Nephron progenitor cell (in vitro differentiated cells): Measurements from ENCODE around the gene SIVA1.

Source experiments
- DNase-seq: peaks from one replicate; pipeline ENCODE4 v3.0.0; 2021
- H3K27ac Mint-ChIP-seq: 2 replicates; pipeline ENCODE4 v1.8.0; 2021; ENCODE audit warnings: mild to moderate bottlenecking, moderate library complexity, mixed read lengths
- H3K27me3 Mint-ChIP-seq: 2 replicates; pipeline ENCODE4 v1.8.0; 2021; ENCODE audit warnings: mild to moderate bottlenecking, low read depth, mixed read lengths; ENCODE audit not compliant: poor library complexity
- H3K36me3 Mint-ChIP-seq: 2 replicates; pipeline ENCODE4 v1.8.0; 2021; ENCODE audit warnings: low read depth, mixed read lengths
- H3K4me1 Mint-ChIP-seq: 2 replicates; pipeline ENCODE4 v1.8.0; 2021; ENCODE audit warnings: mixed read lengths
- H3K4me3 Mint-ChIP-seq: 2 replicates; pipeline ENCODE4 v1.8.0; 2021; ENCODE audit warnings: mild to moderate bottlenecking, moderate library complexity, mixed read lengths
- H3K9me3 Mint-ChIP-seq: 2 replicates; pipeline ENCODE4 v1.8.0; 2021; ENCODE audit warnings: mild to moderate bottlenecking, moderate library complexity, mixed read lengths
- CTCF ChIP-seq: fragments of 200-600 bp; sonication (generic); IDR thresholded peaks from 2 replicates; pipeline ENCODE4 v1.5.0; 2021; ENCODE audit warnings: antibody characterized with exemption

Gene SIVA1

DNA sequence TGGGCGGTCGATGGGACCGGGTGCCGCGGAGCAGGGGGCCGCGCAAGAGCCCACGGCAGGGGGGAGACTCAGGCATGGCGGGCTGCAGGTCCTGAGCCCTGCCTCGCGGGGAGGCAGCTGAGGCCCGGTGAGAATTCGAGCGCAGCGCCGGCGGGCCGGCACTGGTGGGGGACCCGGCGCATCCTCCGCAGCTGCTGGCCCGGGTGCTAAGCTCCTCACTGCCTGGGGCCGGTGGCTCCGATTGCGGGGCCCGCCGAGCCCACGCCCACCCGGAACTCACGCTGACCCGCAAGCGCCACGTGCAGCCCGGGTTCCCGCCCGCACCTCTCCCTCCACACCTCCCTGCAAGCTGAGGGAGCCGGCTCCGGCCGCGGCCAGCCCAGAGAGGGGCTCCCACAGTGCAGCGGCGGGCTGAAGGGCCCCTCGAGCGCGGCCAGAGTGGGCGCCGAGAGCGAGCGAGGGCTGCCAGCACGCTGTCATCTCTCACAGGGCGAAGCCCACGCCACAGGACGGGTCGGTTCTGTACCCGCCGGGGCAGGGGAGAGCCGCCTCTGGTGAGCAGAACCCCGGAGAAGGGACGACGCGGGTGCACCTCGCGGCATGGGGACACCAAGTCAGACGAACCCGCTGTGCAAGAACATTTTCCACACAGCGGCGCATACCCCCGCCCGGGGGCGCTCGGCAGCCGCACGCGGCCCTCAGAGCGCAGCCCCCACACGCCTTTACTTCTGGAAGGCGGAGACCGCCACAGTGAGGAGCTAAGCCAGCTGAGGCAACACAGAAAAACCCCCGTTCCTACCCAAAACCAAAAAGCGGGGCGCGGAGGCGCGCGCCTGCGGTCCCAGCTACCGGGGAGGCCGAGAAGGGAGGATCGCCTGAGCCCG, 1.2 kb upstream of the SIVA1 start:
- Mint-ChIP-seq H3K27me3 (peaks cover 6% of the 10 kb centered on the region), H3K4me1 (peaks cover 46% of the 10 kb centered on the region), H3K4me3 (peak overlapping the region; percentile 91), H3K9me3 (peaks cover 25% of the 10 kb centered on the region), H3K36me3 (peaks cover 13% of the 10 kb centered on the region), H3K27ac (no peak overlapping the region)
- no peak for DNase-seq
- no peak for TF ChIP-seq CTCF

- H3K9me3 Mint-ChIP-seq: peaks cover 25% of the 10 kb centered on the region
- peak overlapping the region; percentile 91 for H3K4me3 Mint-ChIP-seq
- H3K4me1 Mint-ChIP-seq: peaks cover 40% of the 10 kb centered on the region
- DNase-seq: no peak
- peaks cover 17% of the 10 kb centered on the region for H3K36me3 Mint-ChIP-seq
- peaks cover 4% of the 10 kb centered on the region for H3K27me3 Mint-ChIP-seq
- no peak for TF ChIP-seq CTCF
- no peak overlapping the region for H3K27ac Mint-ChIP-seq
Measured at GRCh38 chr14:104752423-104752734, 568 bp upstream of the SIVA1 start.

- no peak for TF ChIP-seq CTCF
- H3K4me1 Mint-ChIP-seq: peaks cover 27% of the 10 kb centered on the region
- H3K27ac Mint-ChIP-seq: peak overlapping the region; percentile 70
- H3K36me3 Mint-ChIP-seq: peaks cover 18% of the 10 kb centered on the region
- H3K4me3 Mint-ChIP-seq: peak overlapping the region; percentile 91
- peaks cover 4% of the 10 kb centered on the region for H3K27me3 Mint-ChIP-seq
- DNase-seq: no peak
- H3K9me3 Mint-ChIP-seq: peaks cover 25% of the 10 kb centered on the region
Measured at GRCh38 chr14:104753528-104754212, 723 bp downstream of the SIVA1 start.

GRCh38 chr14:104754213-104754851, 1.4 kb downstream of the SIVA1 start:
- Mint-ChIP-seq H3K27ac (peak overlapping the region; percentile 70), H3K36me3 (peaks cover 23% of the 10 kb centered on the region), H3K4me1 (peaks cover 20% of the 10 kb centered on the region), H3K9me3 (peaks cover 24% of the 10 kb centered on the region), H3K4me3 (peak overlapping the region; percentile 91), H3K27me3 (peaks cover 4% of the 10 kb centered on the region)
- TF ChIP-seq CTCF: no peak
- DNase-seq: no peak

GRCh38 chr14:104755621-104756020, 2.7 kb downstream of the SIVA1 start:
- Mint-ChIP-seq H3K4me1 (peaks cover 19% of the 10 kb centered on the region), H3K36me3 (peaks cover 19% of the 10 kb centered on the region), H3K4me3 (no peak overlapping the region), H3K27ac (no peak overlapping the region), H3K27me3 (peaks cover 4% of the 10 kb centered on the region), H3K9me3 (peaks cover 11% of the 10 kb centered on the region)
- no peak for DNase-seq
- TF ChIP-seq CTCF: no peak
